OCI-LY1 (cell line): Measurements from ENCODE around the gene TIMP3.

ENCODE experiments used
- CTCF ChIP-seq: fragments of 200-600 bp; sonication (generic), shearing (Covaris generic); IDR thresholded peaks from 2 replicates; pipeline ENCODE4 v1.5.1; 2017; ENCODE audit warnings: mild to moderate bottlenecking, antibody characterized with exemption, low read length, moderate library complexity, mixed read lengths
- EZH2 ChIP-seq: fragments of 200-600 bp; sonication (generic), shearing (Covaris generic); IDR thresholded peaks from 2 replicates; pipeline ENCODE4 v1.8.0; 2017; ENCODE audit warnings: borderline replicate concordance, mixed run types, mild to moderate bottlenecking, antibody characterized with exemption, low read length, moderate library complexity, mixed read lengths

DNA sequence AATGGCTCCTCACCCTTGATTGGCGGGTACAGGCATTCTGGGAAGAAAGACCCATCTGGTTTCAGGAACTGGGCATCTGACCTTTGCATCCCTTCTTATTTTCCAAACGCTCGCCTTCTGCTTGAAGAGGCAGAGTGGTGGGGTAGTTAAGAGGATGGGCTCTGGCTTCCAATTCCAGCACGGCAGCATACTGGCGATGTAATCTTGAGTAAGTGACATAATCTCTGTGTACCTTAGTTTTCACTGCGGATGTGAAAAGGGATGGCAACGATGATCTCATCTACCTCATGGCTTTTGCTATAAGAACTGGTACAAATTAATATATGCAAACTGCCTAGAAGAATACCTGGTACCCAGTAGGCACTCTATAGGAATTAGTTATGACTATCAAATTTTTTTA lies 10.0 kb upstream of the TIMP3 start:
- TF ChIP-seq CTCF (no peak), EZH2 (no peak)
